Measurements from ENCODE around the gene ZNF536.

ZNF536 gene

GRCh38 chr19:30362156-30362754 is 9.9 kb upstream of the ZNF536 start:
- no peaks in the 10 kb centered on the region for H3K9me3 ChIP-seq (ENCODE audit: control insufficient read depth, low read length)
- H3K4me3 ChIP-seq (ENCODE audit: insufficient read depth, low read depth, low read length, poor library complexity, severe bottlenecking): no peak overlapping the region
- H3K27ac ChIP-seq (ENCODE audit: insufficient read depth, low read length, poor library complexity, severe bottlenecking): no peak overlapping the region
- H3K36me3 ChIP-seq (ENCODE audit: control insufficient read depth, insufficient read depth, low read length): no peaks in the 10 kb centered on the region
- DNase-seq: no peak
- H3K4me1 ChIP-seq (ENCODE audit: control insufficient read depth, insufficient read depth, low read length, poor library complexity, severe bottlenecking): no peaks in the 10 kb centered on the region
- no peaks in the 10 kb centered on the region for H3K27me3 ChIP-seq (replicated peaks; ENCODE audit: control insufficient read depth, insufficient read depth, low read length, poor library complexity, severe bottlenecking)

GRCh38 chr19:30363073-30363472 is 9.1 kb upstream of the ZNF536 start:
- H3K36me3 ChIP-seq (ENCODE audit: control insufficient read depth, insufficient read depth, low read length): no peaks in the 10 kb centered on the region
- H3K27ac ChIP-seq (ENCODE audit: insufficient read depth, low read length, poor library complexity, severe bottlenecking): no peak overlapping the region
- no peaks in the 10 kb centered on the region for H3K4me1 ChIP-seq (ENCODE audit: control insufficient read depth, insufficient read depth, low read length, poor library complexity, severe bottlenecking)
- no peak for DNase-seq
- H3K4me3 ChIP-seq (ENCODE audit: insufficient read depth, low read depth, low read length, poor library complexity, severe bottlenecking): no peak overlapping the region
- no peaks in the 10 kb centered on the region for H3K9me3 ChIP-seq (ENCODE audit: control insufficient read depth, low read length)
- no peaks in the 10 kb centered on the region for H3K27me3 ChIP-seq (replicated peaks; ENCODE audit: control insufficient read depth, insufficient read depth, low read length, poor library complexity, severe bottlenecking)

GRCh38 chr19:30364866-30365800 is 7.1 kb upstream of the ZNF536 start:
- no peaks in the 10 kb centered on the region for H3K36me3 ChIP-seq (ENCODE audit: control insufficient read depth, insufficient read depth, low read length)

GRCh38 chr19:30366282-30366681 is 5.9 kb upstream of the ZNF536 start:
- no peak for DNase-seq
- Histone ChIP-seq H3K27ac (ENCODE audit: insufficient read depth, low read length, poor library complexity, severe bottlenecking) (no peak overlapping the region), H3K36me3 (ENCODE audit: control insufficient read depth, insufficient read depth, low read length) (no peaks in the 10 kb centered on the region), H3K4me3 (ENCODE audit: insufficient read depth, low read depth, low read length, poor library complexity, severe bottlenecking) (no peak overlapping the region), H3K4me1 (ENCODE audit: control insufficient read depth, insufficient read depth, low read length, poor library complexity, severe bottlenecking) (no peaks in the 10 kb centered on the region), H3K27me3 (replicated peaks; ENCODE audit: control insufficient read depth, insufficient read depth, low read length, poor library complexity, severe bottlenecking) (no peaks in the 10 kb centered on the region), H3K9me3 (ENCODE audit: control insufficient read depth, low read length) (no peaks in the 10 kb centered on the region)

More at GRCh38 chr19:30364866-30365800, 7.1 kb upstream of the ZNF536 start:
- Histone ChIP-seq H3K27ac (ENCODE audit: insufficient read depth, low read length, poor library complexity, severe bottlenecking) (no peak overlapping the region), H3K4me3 (ENCODE audit: insufficient read depth, low read depth, low read length, poor library complexity, severe bottlenecking) (no peak overlapping the region), H3K9me3 (ENCODE audit: control insufficient read depth, low read length) (no peaks in the 10 kb centered on the region), H3K4me1 (ENCODE audit: control insufficient read depth, insufficient read depth, low read length, poor library complexity, severe bottlenecking) (no peaks in the 10 kb centered on the region), H3K27me3 (replicated peaks; ENCODE audit: control insufficient read depth, insufficient read depth, low read length, poor library complexity, severe bottlenecking) (no peaks in the 10 kb centered on the region)
- DNase-seq: no peak

GRCh38 chr19:30367006-30367405 is 5.2 kb upstream of the ZNF536 start:
- no peaks in the 10 kb centered on the region for H3K9me3 ChIP-seq (ENCODE audit: control insufficient read depth, low read length)
- H3K36me3 ChIP-seq (ENCODE audit: control insufficient read depth, insufficient read depth, low read length): no peaks in the 10 kb centered on the region
- no peaks in the 10 kb centered on the region for H3K27me3 ChIP-seq (replicated peaks; ENCODE audit: control insufficient read depth, insufficient read depth, low read length, poor library complexity, severe bottlenecking)
- no peak overlapping the region for H3K27ac ChIP-seq (ENCODE audit: insufficient read depth, low read length, poor library complexity, severe bottlenecking)
- H3K4me3 ChIP-seq (ENCODE audit: insufficient read depth, low read depth, low read length, poor library complexity, severe bottlenecking): no peak overlapping the region
- no peaks in the 10 kb centered on the region for H3K4me1 ChIP-seq (ENCODE audit: control insufficient read depth, insufficient read depth, low read length, poor library complexity, severe bottlenecking)
- DNase-seq: no peak

- Histone ChIP-seq H3K36me3 (ENCODE audit: control insufficient read depth, insufficient read depth, low read length) (no peaks in the 10 kb centered on the region), H3K9me3 (ENCODE audit: control insufficient read depth, low read length) (no peaks in the 10 kb centered on the region), H3K4me3 (ENCODE audit: insufficient read depth, low read depth, low read length, poor library complexity, severe bottlenecking) (no peak overlapping the region), H3K27me3 (replicated peaks; ENCODE audit: control insufficient read depth, insufficient read depth, low read length, poor library complexity, severe bottlenecking) (no peaks in the 10 kb centered on the region), H3K4me1 (ENCODE audit: control insufficient read depth, insufficient read depth, low read length, poor library complexity, severe bottlenecking) (no peaks in the 10 kb centered on the region), H3K27ac (ENCODE audit: insufficient read depth, low read length, poor library complexity, severe bottlenecking) (no peak overlapping the region)
- no peak for DNase-seq
These were observed 4.8 kb upstream of the ZNF536 start for GRCh38 chr19:30367421-30367820.

GRCh38 chr19:30369833-30370232 is 2.4 kb upstream of the ZNF536 start:
- Histone ChIP-seq H3K27me3 (replicated peaks; ENCODE audit: control insufficient read depth, insufficient read depth, low read length, poor library complexity, severe bottlenecking) (no peaks in the 10 kb centered on the region), H3K9me3 (ENCODE audit: control insufficient read depth, low read length) (no peaks in the 10 kb centered on the region)
- no peak for DNase-seq

GRCh38 chr19:30371161-30371836 is 885 bp upstream of the ZNF536 start:
- no peak overlapping the region for H3K27ac ChIP-seq (ENCODE audit: insufficient read depth, low read length, poor library complexity, severe bottlenecking)
- H3K4me1 ChIP-seq (ENCODE audit: control insufficient read depth, insufficient read depth, low read length, poor library complexity, severe bottlenecking): no peaks in the 10 kb centered on the region
- DNase-seq: no peak
- H3K27me3 ChIP-seq (replicated peaks; ENCODE audit: control insufficient read depth, insufficient read depth, low read length, poor library complexity, severe bottlenecking): no peaks in the 10 kb centered on the region
- no peak overlapping the region for H3K4me3 ChIP-seq (ENCODE audit: insufficient read depth, low read depth, low read length, poor library complexity, severe bottlenecking)
- no peaks in the 10 kb centered on the region for H3K9me3 ChIP-seq (ENCODE audit: control insufficient read depth, low read length)
- H3K36me3 ChIP-seq (ENCODE audit: control insufficient read depth, insufficient read depth, low read length): no peaks in the 10 kb centered on the region

More at GRCh38 chr19:30369833-30370232, 2.4 kb upstream of the ZNF536 start:
- no peak overlapping the region for H3K27ac ChIP-seq (ENCODE audit: insufficient read depth, low read length, poor library complexity, severe bottlenecking)
- H3K4me1 ChIP-seq (ENCODE audit: control insufficient read depth, insufficient read depth, low read length, poor library complexity, severe bottlenecking): no peaks in the 10 kb centered on the region
- H3K4me3 ChIP-seq (ENCODE audit: insufficient read depth, low read depth, low read length, poor library complexity, severe bottlenecking): no peak overlapping the region
- H3K36me3 ChIP-seq (ENCODE audit: control insufficient read depth, insufficient read depth, low read length): no peaks in the 10 kb centered on the region

GRCh38 chr19:30373593-30373992 is 1.4 kb downstream of the ZNF536 start:
- H3K27me3 ChIP-seq (replicated peaks; ENCODE audit: control insufficient read depth, insufficient read depth, low read length, poor library complexity, severe bottlenecking): no peaks in the 10 kb centered on the region
- no peak overlapping the region for H3K4me3 ChIP-seq (ENCODE audit: insufficient read depth, low read depth, low read length, poor library complexity, severe bottlenecking)
- no peaks in the 10 kb centered on the region for H3K4me1 ChIP-seq (ENCODE audit: control insufficient read depth, insufficient read depth, low read length, poor library complexity, severe bottlenecking)
- H3K27ac ChIP-seq (ENCODE audit: insufficient read depth, low read length, poor library complexity, severe bottlenecking): no peak overlapping the region
- no peaks in the 10 kb centered on the region for H3K36me3 ChIP-seq (ENCODE audit: control insufficient read depth, insufficient read depth, low read length)
- DNase-seq: no peak
- H3K9me3 ChIP-seq (ENCODE audit: control insufficient read depth, low read length): no peaks in the 10 kb centered on the region

GRCh38 chr19:30374539-30374864 is 2.3 kb downstream of the ZNF536 start:
- no peak overlapping the region for H3K4me3 ChIP-seq (ENCODE audit: insufficient read depth, low read depth, low read length, poor library complexity, severe bottlenecking)
- H3K4me1 ChIP-seq (ENCODE audit: control insufficient read depth, insufficient read depth, low read length, poor library complexity, severe bottlenecking): no peaks in the 10 kb centered on the region
- H3K9me3 ChIP-seq (ENCODE audit: control insufficient read depth, low read length): no peaks in the 10 kb centered on the region
- H3K36me3 ChIP-seq (ENCODE audit: control insufficient read depth, insufficient read depth, low read length): no peaks in the 10 kb centered on the region
- DNase-seq: no peak
- H3K27ac ChIP-seq (ENCODE audit: insufficient read depth, low read length, poor library complexity, severe bottlenecking): no peak overlapping the region
- no peaks in the 10 kb centered on the region for H3K27me3 ChIP-seq (replicated peaks; ENCODE audit: control insufficient read depth, insufficient read depth, low read length, poor library complexity, severe bottlenecking)

All from effector memory CD4-positive, alpha-beta T cell (primary cell).